ENCODE results near the gene MRPS18B. TPM values are rescaled to one million over a fixed set of nuclear protein-coding genes. Genes with fewer than 3 reads are reported as not detected.
A peak's percentile ranks its signal among the peaks of the same experiment; 100 is the strongest.

Gene MRPS18B
- total RNA-seq (2013), result 39.6 TPM
- polyA plus RNA-seq (10 to 100 TPM; 18.8 to 52.4 (median 45.2) TPM), polyA minus RNA-seq (27.4 and 56.4 TPM in 2 replicates), total RNA-seq (4.0 to 15.0 (median 9.6) reads per million in 11 experiments)

DNA sequence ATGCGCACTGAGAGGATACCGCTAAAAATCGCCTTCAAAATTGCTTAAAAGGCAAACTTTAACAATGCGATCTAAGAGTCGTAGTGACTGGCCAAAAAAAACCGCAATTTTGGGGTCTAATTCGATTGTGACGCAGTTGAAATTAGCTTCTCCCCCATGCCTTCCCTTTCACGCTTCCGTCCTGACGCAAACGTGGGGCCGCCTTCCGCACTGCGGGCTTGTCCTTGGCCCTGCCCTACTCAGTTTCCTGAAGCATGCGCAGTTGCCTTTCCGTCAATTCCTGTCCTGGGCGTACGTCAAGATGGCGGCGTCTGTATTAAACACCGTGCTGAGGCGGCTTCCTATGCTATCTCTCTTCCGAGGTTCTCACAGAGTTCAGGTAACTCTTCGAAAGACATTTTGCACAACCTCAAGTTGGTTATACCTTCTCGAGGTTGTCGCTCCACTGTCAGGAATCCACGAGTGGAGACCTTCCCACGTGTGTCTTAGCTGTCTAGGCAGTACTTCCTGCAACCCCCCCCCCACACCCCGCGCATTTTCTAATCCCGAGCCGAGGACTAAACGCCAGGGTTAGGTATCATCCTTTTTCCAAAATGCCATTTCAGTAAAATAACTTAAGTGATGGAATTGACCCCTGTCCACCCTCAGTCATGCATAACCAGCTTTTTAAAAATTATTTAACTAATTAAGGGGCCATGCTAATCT lies at the start of gene MRPS18B:
TSS of gene MRPS18B (plus strand) at position 276 of the 705 bp plus-strand sequence. CDS start at position 302, 26 bp downstream.
- Mint-ChIP-seq H3K4me1 (peaks cover 27% of the 10 kb centered on the region), H3K9me3 (peaks cover 0 to 9% (median 5%) of the 10 kb centered on the region in 7 donors), H3K27me3 (ENCODE audit: low read depth in 3 of 3) (peaks cover 0 to 5% (median 1%) of the 10 kb centered on the region in 3 donors), H3K27ac (peak within 1 kb of the TSS; percentile 99 to 100 (median 99)), H3K4me3 (peak within 1 kb of the TSS; percentile 99 to 100), H3K36me3 (peaks cover 45 to 65% of the 10 kb centered on the region in 2 donors)
- Histone ChIP-seq H3K79me2 (ENCODE audit: insufficient read depth, low read length) (peaks cover 74% of the 10 kb centered on the region), H3K27me3 (ENCODE audit: control insufficient read depth in 2 of 2, insufficient read depth in 2 of 2, low read length in 2 of 2) (no peaks in the 10 kb centered on the region), H3K4me1 (ENCODE audit: control insufficient read depth in 1 of 2, insufficient read depth in 2 of 2, low read length in 2 of 2) (peaks cover 27 to 32% of the 10 kb centered on the region in 2 donors), H3K36me3 (replicated peaks in 1 of 2; ENCODE audit: control insufficient read depth in 1 of 2, insufficient read depth in 2 of 2, low read length in 2 of 2) (peaks cover 23 to 41% of the 10 kb centered on the region in 2 donors), H3K4me2 (replicated peaks; ENCODE audit: extremely low read depth, low read length, poor library complexity, severe bottlenecking) (peak within 1 kb of the TSS; percentile 89), H3K27ac (ENCODE audit: low read depth in 1 of 2, low read length in 2 of 2) (peak within 1 kb of the TSS; percentile 91 to 99), H3K9me3 (replicated peaks in 1 of 2; ENCODE audit: control insufficient read depth in 1 of 2, insufficient read depth in 1 of 2, low read length in 2 of 2) (no peaks in the 10 kb centered on the region), H2AFZ (ENCODE audit: insufficient read depth, low read depth, low read length, poor library complexity, severe bottlenecking) (peak within 1 kb of the TSS; percentile 87), H3K9ac (ENCODE audit: insufficient read depth, low read length, poor library complexity, severe bottlenecking) (peak within 1 kb of the TSS; percentile 98), H4K20me1 (ENCODE audit: insufficient read depth, low read length) (peaks cover 35% of the 10 kb centered on the region), H3K4me3 (replicated peaks in 1 of 3; ENCODE audit: low read depth in 2 of 3, low read length in 3 of 3) (peak within 1 kb of the TSS; percentile 83 to 100 (median 90))
- peak; percentile 96 to 99 (median 99) for DNase-seq
- TF ChIP-seq, protein P1, sequence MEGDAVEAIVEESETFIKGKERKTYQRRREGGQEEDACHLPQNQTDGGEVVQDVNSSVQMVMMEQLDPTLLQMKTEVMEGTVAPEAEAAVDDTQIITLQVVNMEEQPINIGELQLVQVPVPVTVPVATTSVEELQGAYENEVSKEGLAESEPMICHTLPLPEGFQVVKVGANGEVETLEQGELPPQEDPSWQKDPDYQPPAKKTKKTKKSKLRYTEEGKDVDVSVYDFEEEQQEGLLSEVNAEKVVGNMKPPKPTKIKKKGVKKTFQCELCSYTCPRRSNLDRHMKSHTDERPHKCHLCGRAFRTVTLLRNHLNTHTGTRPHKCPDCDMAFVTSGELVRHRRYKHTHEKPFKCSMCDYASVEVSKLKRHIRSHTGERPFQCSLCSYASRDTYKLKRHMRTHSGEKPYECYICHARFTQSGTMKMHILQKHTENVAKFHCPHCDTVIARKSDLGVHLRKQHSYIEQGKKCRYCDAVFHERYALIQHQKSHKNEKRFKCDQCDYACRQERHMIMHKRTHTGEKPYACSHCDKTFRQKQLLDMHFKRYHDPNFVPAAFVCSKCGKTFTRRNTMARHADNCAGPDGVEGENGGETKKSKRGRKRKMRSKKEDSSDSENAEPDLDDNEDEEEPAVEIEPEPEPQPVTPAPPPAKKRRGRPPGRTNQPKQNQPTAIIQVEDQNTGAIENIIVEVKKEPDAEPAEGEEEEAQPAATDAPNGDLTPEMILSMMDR (IDR thresholded peaks at IDR 0.05), result no peak
- intact Hi-C loops (cut with micrococcal nuclease), result loop anchor here (2.0 to 5.0 kb wide), 8 partner anchors 47 to 130 kb away; partner anchors contain the start of genes GNL1 (in 2 of the 2), PRR3 (in 2 of the 2), ABCF1 (in 1 of the 2) and DHX16 (in 1 of the 2)
- under 1% methylated on average over 29 of the region's 34 CpGs for WGBS (ENCODE audit: insufficient coverage)

DNA sequence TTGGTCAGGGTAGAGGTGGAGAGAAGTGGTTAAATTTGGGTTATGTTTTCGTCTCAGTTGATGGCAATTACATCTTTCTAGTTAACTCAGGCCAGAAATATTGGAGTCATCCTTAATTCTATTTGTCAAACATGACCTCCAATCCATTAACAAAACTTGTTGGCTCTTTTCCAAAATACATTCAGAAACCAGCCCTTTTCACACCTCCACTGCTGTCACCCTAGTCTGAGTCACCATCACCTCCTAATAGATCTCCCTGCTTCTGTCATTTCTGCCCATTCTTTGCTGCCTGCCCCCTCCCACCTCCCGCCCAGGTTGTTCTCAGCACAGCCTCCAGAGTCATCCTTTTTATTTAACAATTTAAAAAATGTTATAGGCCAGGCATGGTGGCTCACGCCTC lies 49.4 kb upstream of the MRPS18B start:
- Histone ChIP-seq H2AFZ (ENCODE audit: insufficient read depth, low read depth, low read length, poor library complexity, severe bottlenecking) (no peak overlapping the region), H3K4me2 (replicated peaks; ENCODE audit: extremely low read depth, low read length, poor library complexity, severe bottlenecking) (no peak overlapping the region), H3K4me3 (replicated peaks in 1 of 3; ENCODE audit: low read depth in 2 of 3, low read length in 3 of 3) (no peak overlapping the region), H3K27ac (ENCODE audit: low read depth in 1 of 2, low read length in 2 of 2) (no peak overlapping the region), H3K79me2 (ENCODE audit: insufficient read depth, low read length) (peaks cover 20% of the 10 kb centered on the region), H3K9ac (ENCODE audit: insufficient read depth, low read length, poor library complexity, severe bottlenecking) (no peak overlapping the region), H4K20me1 (ENCODE audit: insufficient read depth, low read length) (peaks cover 16% of the 10 kb centered on the region), H3K36me3 (replicated peaks in 1 of 2; ENCODE audit: control insufficient read depth in 1 of 2, insufficient read depth in 2 of 2, low read length in 2 of 2) (peaks cover 0 to 3% of the 10 kb centered on the region in 2 donors), H3K27me3 (ENCODE audit: control insufficient read depth in 2 of 2, insufficient read depth in 2 of 2, low read length in 2 of 2) (no peaks in the 10 kb centered on the region), H3K4me1 (ENCODE audit: control insufficient read depth in 1 of 2, insufficient read depth in 2 of 2, low read length in 2 of 2) (peaks cover 23 to 29% of the 10 kb centered on the region in 2 donors), H3K9me3 (replicated peaks in 1 of 2; ENCODE audit: control insufficient read depth in 1 of 2, insufficient read depth in 1 of 2, low read length in 2 of 2) (no peaks in the 10 kb centered on the region)
- intact Hi-C loops (cut with micrococcal nuclease), result no loop called here
- no peak overlapping the region for H3K4me3 Mint-ChIP-seq
- TF ChIP-seq, protein P1 (IDR thresholded peaks at IDR 0.05), result no peak
- H3K27ac Mint-ChIP-seq, result no peak overlapping the region
- DNase-seq, result no peak
- peaks cover 31% of the 10 kb centered on the region for H3K4me1 Mint-ChIP-seq
- H3K27me3 Mint-ChIP-seq (ENCODE audit: low read depth in 3 of 3), result peaks cover 1 to 5% (median 3%) of the 10 kb centered on the region in 3 donors
- no CpG with 5 or more reads among the region's 3 CpGs for WGBS (ENCODE audit: insufficient coverage)
- H3K9me3 Mint-ChIP-seq, result no peaks in the 10 kb centered on the region
- H3K36me3 Mint-ChIP-seq, result peaks cover 2 to 4% of the 10 kb centered on the region in 2 donors
